Endothelial cell of umbilical vein (primary cell): ENCODE measurements around the gene CYCS. TPM values are rescaled to one million over a fixed set of nuclear protein-coding genes. Genes with fewer than 3 reads are reported as not detected.
A peak's percentile ranks its signal among the peaks of the same experiment; 100 is the strongest.
"Not testable (repeated sequence)": the region's sequence is repeated elsewhere in the genome, so short reads cannot be mapped to it uniquely, and the experiment has no call there.

Experiments used
- BruUV-seq: library from RNA; stranded (reverse); fragments of 400-500 nt; replicated peaks from 2 replicates; lab custom pipeline; 2021; lab: Mats Ljungman, UMichigan
- CTCF ChIA-PET: fragments of 300-600, 350-600 bp; sonication (Branson Sonifier 250); formaldehyde crosslinking; loops from one replicate; lab custom pipeline; 2021; ENCODE audit warnings: antibody characterized with exemption, inconsistent platforms; lab: Charles Lee
- POLR2A ChIA-PET: fragments of 300-600, 350-600 bp; sonication (Branson Sonifier 250); formaldehyde crosslinking; loops from one replicate; lab custom pipeline; 2021; ENCODE audit warnings: antibody characterized with exemption, inconsistent platforms; lab: Charles Lee
- DNase-seq: peaks from one replicate; pipeline ENCODE4 v3.0.0-alpha.2; 2011; ENCODE audit warnings: low read depth, low spot score
- FAIRE-seq: peaks from 2 replicates; lab custom pipeline; 2011; peaks lifted over from hg19 to GRCh38; lab: Jason Lieb, UNC
- H2AFZ ChIP-seq: 2 replicates; pipeline ENCODE4 v1.6.0; 2012; ENCODE audit warnings: low read depth, low read length, control low read depth, inconsistent platforms
- H3K27ac ChIP-seq: 2 replicates; pipeline ENCODE4 v1.5.1; 2011; ENCODE audit warnings: low read depth, mild to moderate bottlenecking, control low read depth, low read length, moderate library complexity; ENCODE audit not compliant: insufficient read depth
- H3K27me3 ChIP-seq, 2 experiments: 2 replicates each; pipeline versions ENCODE4 v1.6.0 to v1.6.1; 2011; ENCODE audit warnings: low read length in 2 of 2, mixed read lengths in 1 of 2; ENCODE audit not compliant: control insufficient read depth in 2 of 2, insufficient read depth in 2 of 2
- H3K36me3 ChIP-seq, 2 experiments: 2 replicates in 1 of 2; 3 replicates in 1 of 2; pipeline ENCODE4 v1.5.1; 2011; ENCODE audit warnings: low read length in 2 of 2, mild to moderate bottlenecking in 1 of 2, moderate library complexity in 1 of 2; ENCODE audit not compliant: control insufficient read depth in 2 of 2, insufficient read depth in 2 of 2; ENCODE audit errors: extremely low read depth in 1 of 2
- H3K4me1 ChIP-seq: 3 replicates; pipeline ENCODE4 v1.5.1; 2011; ENCODE audit warnings: mild to moderate bottlenecking, low read length; ENCODE audit not compliant: control insufficient read depth, insufficient read depth; ENCODE audit errors: extremely low read depth
- H3K4me2 ChIP-seq: 2 replicates; pipeline ENCODE4 v1.6.1; 2011; ENCODE audit warnings: low read length, control low read depth, mixed read lengths; ENCODE audit not compliant: insufficient read depth
- H3K4me3 ChIP-seq, 3 experiments: fragments of 200-600 bp in 1 of 3; sonication (generic), shearing (Covaris generic) in 1 of 3; replicated peaks in 1 of 3; 2 replicates each; pipeline ENCODE4 v1.5.1; 2011 to 2016; ENCODE audit warnings: control low read depth in 3 of 3, low read length in 3 of 3, mild to moderate bottlenecking in 2 of 3, inconsistent platforms in 1 of 3, low read depth in 1 of 3, moderate library complexity in 1 of 3; ENCODE audit not compliant: insufficient read depth in 1 of 3
- H3K79me2 ChIP-seq: 2 replicates; pipeline ENCODE4 v1.6.0; 2012; ENCODE audit warnings: low read length, inconsistent platforms; ENCODE audit not compliant: control insufficient read depth, insufficient read depth
- H3K9ac ChIP-seq: replicated peaks from 2 replicates; pipeline ENCODE3; 2011; ENCODE audit warnings: low read length, control low read depth; ENCODE audit not compliant: insufficient read depth; ENCODE audit errors: extremely low read depth
- H3K9me1 ChIP-seq: replicated peaks from 3 replicates; pipeline ENCODE4 v1.6.0; 2011; ENCODE audit warnings: mild to moderate bottlenecking, low read length; ENCODE audit not compliant: control insufficient read depth, insufficient read depth; ENCODE audit errors: extremely low read depth
- H3K9me3 ChIP-seq: replicated peaks from 2 replicates; pipeline ENCODE4 v1.5.1; 2012; ENCODE audit warnings: low read length, inconsistent platforms; ENCODE audit not compliant: control insufficient read depth, insufficient read depth
- H4K20me1 ChIP-seq: replicated peaks from 2 replicates; pipeline ENCODE3; 2011; ENCODE audit warnings: mild to moderate bottlenecking, low read length; ENCODE audit not compliant: control insufficient read depth, insufficient read depth; ENCODE audit errors: extremely low read depth
- CTCF ChIP-seq, 2 donors: IDR thresholded peaks; 1 replicate in 1 of 2; 2 replicates in 1 of 2; pipeline ENCODE4 v1.5.1; 2011; ENCODE audit warnings: low read length in 2 of 2, mild to moderate bottlenecking in 2 of 2, moderate library complexity in 2 of 2, control low read depth in 1 of 2, inconsistent platforms in 1 of 2, low read depth in 1 of 2; ENCODE audit not compliant: insufficient read depth in 1 of 2; ENCODE audit errors: extremely low read depth in 1 of 2
- MYC ChIP-seq: IDR thresholded peaks from one replicate; pipeline ENCODE4 v1.6.1; 2011; ENCODE audit warnings: mild to moderate bottlenecking, low read depth, low read length
- dilution Hi-C: fragments of 300-500 bp; cut with MboI; formaldehyde crosslinking; loops from one replicate; pipeline ENCODE4 v1.15.0; 2019; ENCODE audit warnings: low sequenced_read_pairs; ENCODE audit not compliant: extremely low pct_ligation_motif_present
- intact Hi-C: fragments of 100-400 bp; cut with micrococcal nuclease; formaldehyde crosslinking; loops from one replicate; pipeline ENCODE4 v1.10.0; 2022
- polyA plus RNA-seq, 4 experiments: library from polyadenylated mRNA; depleted of rRNA in 3 of 4; stranded (reverse) in 3 of 4; unstranded in 1 of 4; fragments of >200 nt; gene quantifications; 2 replicates each; pipeline versions ENCODE4 v1.2.1 to v1.2.3, GENCODE V29; 2011 to 2012; ENCODE audit warnings: missing spikeins in 1 of 4
- total RNA-seq: library from RNA; stranded (reverse); gene quantifications from 2 replicates; pipeline ENCODE4 v1.2.3, GENCODE V29; 2021

CYCS gene
- total and polyA plus RNA-seq, 2 donors (not counting 3 experiments of a cell fraction or from before 2014, with no cell fraction given): 21.4 to 134 TPM

GRCh38 chr7:25159983-25160596, 35.0 kb upstream of the CYCS start:
- H2AFZ ChIP-seq, FAIRE-seq, BruUV-seq, H3K9ac ChIP-seq, H3K4me1 ChIP-seq, H3K4me3 ChIP-seq, H3K27ac ChIP-seq, H3K4me2 ChIP-seq, H3K9me1 ChIP-seq, H3K36me3 ChIP-seq, H3K79me2 ChIP-seq, POLR2A ChIA-PET, H3K9me3 ChIP-seq, H4K20me1 ChIP-seq, H3K27me3 ChIP-seq, dilution Hi-C loops: not testable (repeated sequence)
- TF ChIP-seq CTCF (IDR thresholded peaks at IDR 0.05; ENCODE audit: extremely low read depth in 1 of 2, insufficient read depth in 1 of 2, low read depth in 1 of 2, low read length in 2 of 2): peak in 1 of 2 donors; percentile 6
- DNase-seq: peak; percentile 43
- intact Hi-C loops: loop anchor here (1.0 kb wide), 2 partner anchors 35 to 66 kb away; partner anchors contain the start of gene CYCS
- CTCF ChIA-PET: interaction anchor here (0.8 to 1.1 kb wide), 9 partner anchors 10 to 66 kb away, joined by 3 to 7 read pairs (median 4); partner anchors contain the start of gene CYCS

- no peak for TF ChIP-seq CTCF (IDR thresholded peaks at IDR 0.05; ENCODE audit: extremely low read depth in 1 of 2, insufficient read depth in 1 of 2, low read depth in 1 of 2, low read length in 2 of 2)
- TF ChIP-seq MYC: no peak
- no peak for DNase-seq
- Histone ChIP-seq H3K4me1 (no peaks in the 10 kb centered on the region), H2AFZ (no peak overlapping the region), H3K4me3 (no peak overlapping the region), H3K79me2 (no peaks in the 10 kb centered on the region), H3K9me3 (no peaks in the 10 kb centered on the region), H3K27me3 (no peaks in the 10 kb centered on the region), H3K36me3 (no peaks in the 10 kb centered on the region), H4K20me1 (no peaks in the 10 kb centered on the region), H3K4me2 (no peak overlapping the region), H3K9me1 (no peaks in the 10 kb centered on the region), H3K9ac (no peak overlapping the region), H3K27ac (no peak overlapping the region)
- CTCF ChIA-PET: interaction anchor here (1.3 to 1.7 kb wide), 2 partner anchors 10 to 58 kb away, joined by 4 read pairs; no protein-coding TSS in a partner anchor
- POLR2A ChIA-PET: no interaction called here
- intact Hi-C loops: no loop called here
- FAIRE-seq: no peak
- BruUV-seq: no TSS peak
- dilution Hi-C loops: no loop called here
These were observed 33.9 kb upstream of the CYCS start for GRCh38 chr7:25158966-25159365.
